Trophoblast cell (in vitro differentiated cells and primary cell): Measurements from ENCODE around the gene NTN4.

ENCODE experiments used
- DNase-seq, 2 donors: peaks; one replicate each; pipeline ENCODE4 v3.0.0-alpha.2; 2016
- H2AFZ ChIP-seq: 2 replicates; pipeline ENCODE4 v1.6.1; 2013; ENCODE audit warnings: low read length, moderate library complexity, mild to moderate bottlenecking; ENCODE audit not compliant: insufficient read depth, poor library complexity
- H2AK5ac ChIP-seq: 2 replicates; pipeline ENCODE4 v1.6.1; 2013; ENCODE audit warnings: mild to moderate bottlenecking, low read length
- H2BK120ac ChIP-seq: 2 replicates; pipeline ENCODE4 v1.6.1; 2013; ENCODE audit warnings: low read length, mild to moderate bottlenecking, moderate library complexity; ENCODE audit not compliant: insufficient read depth, poor library complexity
- H2BK12ac ChIP-seq: 2 replicates; pipeline ENCODE4 v1.6.1; 2013; ENCODE audit warnings: mild to moderate bottlenecking, low read length, moderate library complexity
- H2BK5ac ChIP-seq: 2 replicates; pipeline ENCODE4 v1.6.1; 2013; ENCODE audit warnings: low read length, low read depth, moderate library complexity, mild to moderate bottlenecking; ENCODE audit not compliant: poor library complexity
- H3K14ac ChIP-seq: 2 replicates; pipeline ENCODE4 v1.6.1; 2013; ENCODE audit warnings: mild to moderate bottlenecking, low read length
- H3K18ac ChIP-seq: 2 replicates; pipeline ENCODE4 v1.6.1; 2013; ENCODE audit warnings: mild to moderate bottlenecking, low read length
- H3K23ac ChIP-seq: 2 replicates; pipeline ENCODE4 v1.6.1; 2013; ENCODE audit warnings: low read length
- H3K27ac ChIP-seq: 2 replicates; pipeline ENCODE4 v1.5.1; 2013; ENCODE audit warnings: low read depth, mild to moderate bottlenecking, inconsistent platforms, low read length, moderate library complexity
- H3K27me3 ChIP-seq: 2 replicates; pipeline ENCODE4 v1.6.1; 2013; ENCODE audit warnings: inconsistent platforms, mild to moderate bottlenecking, low read length, moderate library complexity; ENCODE audit not compliant: insufficient read depth
- H3K36me3 ChIP-seq, 2 experiments: 1 replicate in 1 of 2; 2 replicates in 1 of 2; pipeline ENCODE4 v1.6.1; 2013; ENCODE audit warnings: low read length in 2 of 2, mild to moderate bottlenecking in 2 of 2, moderate library complexity in 1 of 2; ENCODE audit not compliant: insufficient read depth in 2 of 2, control insufficient read depth in 1 of 2
- H3K4ac ChIP-seq: 2 replicates; pipeline ENCODE4 v1.6.1; 2013; ENCODE audit warnings: low read depth, mild to moderate bottlenecking, low read length, moderate library complexity
- H3K4me1 ChIP-seq, 2 experiments: 1 replicate in 1 of 2; 2 replicates in 1 of 2; pipeline ENCODE4 v1.6.1; 2013; ENCODE audit warnings: low read length in 2 of 2, mild to moderate bottlenecking in 2 of 2, moderate library complexity in 1 of 2; ENCODE audit not compliant: insufficient read depth in 2 of 2, control insufficient read depth in 1 of 2
- H3K4me2 ChIP-seq: 2 replicates; pipeline ENCODE4 v1.6.1; 2013; ENCODE audit warnings: inconsistent platforms, mild to moderate bottlenecking, low read length, moderate library complexity
- H3K4me3 ChIP-seq: 2 replicates; pipeline ENCODE4 v1.5.1; 2013; ENCODE audit warnings: mild to moderate bottlenecking, low read depth, low read length, inconsistent platforms
- H3K79me1 ChIP-seq: one replicate; pipeline ENCODE4 v1.6.1; 2013; ENCODE audit warnings: low read length
- H3K79me2 ChIP-seq: 2 replicates; pipeline ENCODE4 v1.6.1; 2013; ENCODE audit warnings: low read length, mild to moderate bottlenecking; ENCODE audit not compliant: control insufficient read depth, insufficient read depth, poor library complexity
- H3K9ac ChIP-seq: 2 replicates; pipeline ENCODE4 v1.6.1; 2013; ENCODE audit warnings: mild to moderate bottlenecking, low read length
- H3K9me3 ChIP-seq: 2 replicates; pipeline ENCODE4 v1.6.1; 2013; ENCODE audit warnings: low read depth, mild to moderate bottlenecking, control low read depth, inconsistent platforms, low read length; ENCODE audit not compliant: insufficient read depth
- H4K12ac ChIP-seq: 2 replicates; pipeline ENCODE4 v1.6.1; 2013; ENCODE audit warnings: low read depth, mild to moderate bottlenecking, low read length, moderate library complexity
- H4K8ac ChIP-seq: 2 replicates; pipeline ENCODE4 v1.6.1; 2013; ENCODE audit warnings: low read depth, mild to moderate bottlenecking, low read length, moderate library complexity
- H4K91ac ChIP-seq: one replicate; pipeline ENCODE4 v1.6.1; 2013; ENCODE audit warnings: low read depth, mild to moderate bottlenecking, low read length, moderate library complexity
- WGBS: extraction: QIAGEN DNeasy Blood & Tissue Kit; methylation state at CpG from one replicate; pipeline ENCODE4 v1.1.7; 2013; ENCODE audit warnings: missing lambda C conversion rate; ENCODE audit not compliant: insufficient read length, insufficient coverage; ENCODE audit errors: extremely low coverage; 5-methylcytosine and 5-hydroxymethylcytosine counted together

The NTN4 gene

GRCh38 chr12:95615749-95616148, 174.8 kb downstream of the NTN4 start:
- Histone ChIP-seq H3K4me2 (no peak overlapping the region), H2BK120ac (no peak overlapping the region), H3K14ac (no peak overlapping the region), H3K27me3 (no peaks in the 10 kb centered on the region), H3K79me1 (no peaks in the 10 kb centered on the region), H4K12ac (no peak overlapping the region), H2BK5ac (no peak overlapping the region), H3K23ac (no peak overlapping the region), H2BK12ac (no peak overlapping the region), H3K27ac (no peak overlapping the region), H2AK5ac (no peak overlapping the region), H4K8ac (no peak overlapping the region), H2AFZ (no peak overlapping the region), H3K9ac (no peak overlapping the region), H4K91ac (no peak overlapping the region), H3K36me3 (no peaks in the 10 kb centered on the region), H3K4me1 (no peaks in the 10 kb centered on the region), H3K18ac (no peak overlapping the region), H3K9me3 (no peaks in the 10 kb centered on the region), H3K4ac (no peak overlapping the region), H3K79me2 (no peaks in the 10 kb centered on the region), H3K4me3 (no peak overlapping the region)
- no peak for DNase-seq

GRCh38 chr12:95614390-95614982, 176.1 kb downstream of the NTN4 start:
- H4K91ac ChIP-seq, result no peak overlapping the region
- H3K23ac ChIP-seq, result no peak overlapping the region
- peak in 1 of 2 donors; percentile 23 for DNase-seq
- no peaks in the 10 kb centered on the region for H3K79me1 ChIP-seq
- H3K9me3 ChIP-seq, result no peaks in the 10 kb centered on the region
- H3K36me3 ChIP-seq, result no peaks in the 10 kb centered on the region
- H2BK120ac ChIP-seq, result no peak overlapping the region
- H2AK5ac ChIP-seq, result no peak overlapping the region
- no peak overlapping the region for H4K8ac ChIP-seq
- H3K27ac ChIP-seq, result no peak overlapping the region
- H3K4me3 ChIP-seq, result no peak overlapping the region
- H2BK12ac ChIP-seq, result no peak overlapping the region
- H2BK5ac ChIP-seq, result no peak overlapping the region
- H2AFZ ChIP-seq, result no peak overlapping the region
- H3K4ac ChIP-seq, result no peak overlapping the region
- H3K14ac ChIP-seq, result no peak overlapping the region
- no peak overlapping the region for H3K18ac ChIP-seq
- no peak overlapping the region for H3K4me2 ChIP-seq
- no peak overlapping the region for H3K9ac ChIP-seq
- no peaks in the 10 kb centered on the region for H3K79me2 ChIP-seq
- H3K4me1 ChIP-seq, result no peaks in the 10 kb centered on the region
- no CpG with 5 or more reads among the region's 2 CpGs for WGBS
- H4K12ac ChIP-seq, result no peak overlapping the region
- H3K27me3 ChIP-seq, result no peaks in the 10 kb centered on the region

- no peak overlapping the region for H4K12ac ChIP-seq
- H3K18ac ChIP-seq, result no peak overlapping the region
- H3K79me2 ChIP-seq, result no peaks in the 10 kb centered on the region
- H3K9me3 ChIP-seq, result no peaks in the 10 kb centered on the region
- no peak overlapping the region for H2BK5ac ChIP-seq
- H3K36me3 ChIP-seq, result no peaks in the 10 kb centered on the region
- H3K23ac ChIP-seq, result no peak overlapping the region
- H2AK5ac ChIP-seq, result no peak overlapping the region
- no peaks in the 10 kb centered on the region for H3K27me3 ChIP-seq
- H3K4me1 ChIP-seq, result no peaks in the 10 kb centered on the region
- H3K9ac ChIP-seq, result no peak overlapping the region
- H2AFZ ChIP-seq, result no peak overlapping the region
- no peak overlapping the region for H2BK120ac ChIP-seq
- H3K4me2 ChIP-seq, result no peak overlapping the region
- no peak overlapping the region for H4K8ac ChIP-seq
- peak; percentile 26 to 42 for DNase-seq
- H3K14ac ChIP-seq, result no peak overlapping the region
- H3K4ac ChIP-seq, result no peak overlapping the region
- no peak overlapping the region for H3K4me3 ChIP-seq
- H3K79me1 ChIP-seq, result no peaks in the 10 kb centered on the region
- H3K27ac ChIP-seq, result no peak overlapping the region
- no CpG with 5 or more reads among the region's 7 CpGs for WGBS
- no peak overlapping the region for H4K91ac ChIP-seq
- no peak overlapping the region for H2BK12ac ChIP-seq
These were observed 177.5 kb downstream of the NTN4 start for GRCh38 chr12:95613021-95613420.

GRCh38 chr12:95611676-95612309, 178.8 kb downstream of the NTN4 start:
- Histone ChIP-seq H3K23ac (no peak overlapping the region), H2BK5ac (no peak overlapping the region), H3K4me2 (no peak overlapping the region), H3K79me1 (no peaks in the 10 kb centered on the region), H3K79me2 (no peaks in the 10 kb centered on the region), H4K91ac (no peak overlapping the region), H3K27me3 (no peaks in the 10 kb centered on the region), H3K4ac (no peak overlapping the region), H2AFZ (no peak overlapping the region), H3K18ac (no peak overlapping the region), H2AK5ac (no peak overlapping the region), H3K36me3 (no peaks in the 10 kb centered on the region), H4K8ac (no peak overlapping the region), H4K12ac (no peak overlapping the region), H2BK12ac (no peak overlapping the region), H3K9me3 (no peaks in the 10 kb centered on the region), H3K4me1 (no peaks in the 10 kb centered on the region), H3K9ac (no peak overlapping the region), H3K27ac (no peak overlapping the region), H3K4me3 (no peak overlapping the region), H3K14ac (no peak overlapping the region), H2BK120ac (no peak overlapping the region)
- peak; percentile 42 to 62 for DNase-seq
- WGBS, result no CpG with 5 or more reads among the region's 2 CpGs
